Measurements from ENCODE around the gene ZCCHC17.

The ZCCHC17 gene

DNA sequence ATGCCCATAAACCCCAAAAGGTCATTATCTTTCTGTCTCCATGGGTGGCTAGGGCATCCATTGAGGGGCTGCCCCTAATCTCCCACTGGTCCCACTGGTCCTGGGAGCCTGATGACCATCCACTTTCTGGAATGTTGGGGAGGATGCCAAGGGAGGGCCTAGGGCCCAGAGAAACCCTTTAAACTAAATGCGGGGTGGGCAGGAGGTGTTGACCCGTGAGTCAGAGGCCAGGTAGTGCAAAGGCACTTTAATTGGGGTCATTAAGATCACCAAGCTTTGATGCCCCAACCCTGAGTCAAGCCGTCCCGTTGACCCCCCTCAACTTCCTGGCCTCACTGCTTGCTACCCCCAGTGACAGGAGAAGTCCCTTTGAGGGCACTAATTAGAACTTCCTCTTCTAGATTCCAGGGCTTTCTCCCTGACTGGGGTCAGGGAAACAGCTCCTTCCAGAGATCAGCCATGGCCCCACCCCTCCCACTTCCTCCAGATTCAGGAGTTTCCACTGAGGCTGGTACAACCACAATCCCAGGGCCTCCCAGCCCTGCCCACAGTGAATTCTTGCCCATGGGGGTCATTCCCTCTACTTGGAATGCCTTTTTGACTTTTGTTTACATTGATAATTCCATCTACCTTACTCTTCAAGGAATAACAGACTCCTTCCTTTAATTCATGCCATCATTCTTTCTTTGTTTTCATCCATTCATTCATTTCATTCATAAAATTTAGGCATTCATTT is 100.7 kb downstream of the ZCCHC17 start:
- no peak for DNase-seq

DNA sequence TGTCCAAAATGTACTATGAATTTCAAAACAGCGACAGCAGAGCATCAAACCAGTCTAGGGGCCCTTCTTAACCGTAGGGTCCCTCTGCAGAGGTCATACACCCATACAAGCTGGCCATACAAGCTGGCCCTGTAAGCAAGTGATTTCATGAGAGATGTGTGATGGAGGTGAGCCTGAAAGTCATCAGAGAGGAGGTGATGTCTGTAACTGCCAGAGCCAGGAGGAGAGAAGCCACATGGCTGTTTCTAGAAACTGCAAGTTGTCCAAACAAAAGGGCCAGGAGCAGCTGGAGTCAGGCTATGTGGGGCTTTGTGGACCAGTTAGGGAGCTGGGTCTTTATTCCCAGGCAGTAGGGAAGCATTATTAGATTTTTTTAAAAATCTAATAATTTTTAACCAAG is 101.4 kb downstream of the ZCCHC17 start:
- DNase-seq, result no peak

DNA sequence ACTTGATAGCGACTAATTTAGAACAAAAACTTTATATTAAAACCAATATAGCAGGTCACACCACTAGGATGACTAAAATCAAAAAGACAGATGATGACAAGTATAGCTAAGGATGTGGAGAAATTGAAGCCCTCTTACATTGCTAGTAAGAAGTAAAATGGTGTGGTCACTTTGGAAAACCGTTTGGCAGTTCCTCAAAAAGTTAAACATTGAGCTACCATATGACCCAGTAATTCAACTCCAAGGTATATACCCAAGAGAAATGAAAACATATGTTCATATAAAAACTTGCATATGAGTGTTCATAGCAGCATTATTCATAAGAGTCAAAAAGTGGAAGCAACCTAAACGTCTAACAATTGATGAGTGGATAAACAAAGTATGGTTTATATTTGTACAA is 103.1 kb downstream of the ZCCHC17 start:
- no peak for DNase-seq

DNA sequence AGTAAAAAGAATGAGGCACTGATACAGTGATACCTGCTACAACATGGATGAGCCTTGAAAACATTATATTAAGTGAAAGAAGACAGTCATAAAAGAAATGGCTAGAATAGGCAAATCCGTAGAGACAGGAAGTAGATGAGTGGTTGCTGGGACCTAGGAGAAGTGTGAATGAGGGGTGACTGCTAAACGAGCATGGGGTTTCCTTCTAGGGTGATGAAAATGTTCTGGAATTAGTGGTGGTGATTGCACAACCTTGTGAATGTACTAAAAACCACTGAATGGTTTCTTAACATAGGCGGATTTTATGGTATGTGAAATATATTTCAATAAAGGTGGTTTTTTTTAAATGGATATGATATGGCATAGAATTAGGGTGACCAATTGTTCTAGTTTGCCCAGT is 103.6 kb downstream of the ZCCHC17 start:
- no peak for DNase-seq

DNA sequence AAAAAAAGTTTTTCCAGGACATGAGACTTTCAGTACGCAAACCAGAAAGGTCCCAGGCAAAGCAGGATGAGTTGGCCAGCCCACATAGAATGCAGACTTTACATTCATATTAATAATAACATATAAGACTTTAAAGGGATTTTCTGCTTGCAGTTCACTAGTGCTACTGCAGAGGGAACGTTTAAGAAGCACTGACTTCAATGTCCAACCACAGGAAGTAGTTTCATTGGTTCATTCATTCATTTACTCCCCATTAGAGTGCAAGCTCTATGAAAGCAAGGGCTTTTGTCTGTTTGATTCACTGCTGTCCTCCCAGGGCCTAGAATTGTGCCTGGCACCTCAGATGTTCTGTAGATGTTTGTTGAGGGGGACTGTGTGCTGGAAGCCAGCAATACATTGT is 104.4 kb downstream of the ZCCHC17 start:
- DNase-seq, result no peak

DNA sequence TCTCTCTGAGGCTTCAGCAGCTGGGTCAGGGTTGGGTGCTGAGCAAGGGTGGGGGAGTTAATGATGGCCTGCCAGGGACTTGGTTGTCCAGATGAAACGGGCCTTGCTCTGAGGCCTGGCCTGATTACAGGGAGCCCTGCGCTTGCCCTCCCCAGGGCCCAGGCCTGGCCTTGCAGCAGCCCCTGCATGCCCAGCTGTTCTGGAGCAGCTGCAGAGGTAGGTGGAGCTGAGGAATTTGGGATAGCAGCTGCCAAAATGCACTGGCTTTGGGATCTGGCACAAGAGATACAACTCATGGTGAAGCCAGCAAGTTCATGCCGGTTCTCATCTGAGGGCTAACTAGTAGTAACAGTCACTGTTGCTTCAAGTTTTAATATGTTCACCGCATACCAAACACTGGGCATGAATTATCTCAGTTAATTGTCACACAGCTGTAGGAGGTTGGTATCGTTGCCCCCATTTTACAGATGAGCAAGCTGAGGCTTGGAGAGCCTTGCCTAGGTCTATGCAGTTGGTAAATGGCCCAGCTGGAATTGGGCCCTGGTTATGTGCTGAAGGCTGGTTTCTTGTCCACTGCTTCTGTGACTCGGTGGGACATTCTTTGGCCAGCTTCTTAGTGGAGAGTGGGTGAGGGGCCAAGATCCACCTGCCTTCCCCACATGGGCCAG is 108.9 kb downstream of the ZCCHC17 start:
- DNase-seq, result no peak

DNA sequence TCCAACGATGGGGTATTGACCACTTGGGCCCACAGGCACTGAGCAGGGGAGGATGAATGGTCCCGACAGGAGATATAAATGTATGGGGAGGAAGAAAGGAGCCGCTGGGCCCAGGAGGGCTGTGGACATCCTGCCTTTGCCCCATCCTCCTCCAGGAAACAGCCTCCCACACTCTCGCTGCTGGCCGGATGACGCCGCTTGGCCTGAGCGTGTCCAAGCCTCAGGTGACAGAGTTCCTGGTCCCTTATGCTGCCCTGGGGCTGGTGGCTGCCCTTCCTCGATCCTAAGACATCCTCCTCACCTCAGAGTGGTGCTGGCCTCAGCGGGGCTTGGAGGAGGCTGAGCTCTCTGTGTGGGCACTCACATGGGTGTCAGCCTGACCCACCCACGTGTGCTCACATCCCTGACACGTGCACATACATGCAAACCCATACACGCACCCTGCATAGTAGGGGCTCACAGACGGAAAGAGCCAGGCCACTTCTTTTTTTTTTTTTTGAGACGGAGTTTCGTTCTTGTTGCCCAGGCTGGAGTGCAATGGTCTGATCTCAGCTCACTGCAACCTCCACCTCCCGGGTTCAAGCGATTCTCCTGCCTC is 110.3 kb downstream of the ZCCHC17 start:
- no peak for DNase-seq

DNA sequence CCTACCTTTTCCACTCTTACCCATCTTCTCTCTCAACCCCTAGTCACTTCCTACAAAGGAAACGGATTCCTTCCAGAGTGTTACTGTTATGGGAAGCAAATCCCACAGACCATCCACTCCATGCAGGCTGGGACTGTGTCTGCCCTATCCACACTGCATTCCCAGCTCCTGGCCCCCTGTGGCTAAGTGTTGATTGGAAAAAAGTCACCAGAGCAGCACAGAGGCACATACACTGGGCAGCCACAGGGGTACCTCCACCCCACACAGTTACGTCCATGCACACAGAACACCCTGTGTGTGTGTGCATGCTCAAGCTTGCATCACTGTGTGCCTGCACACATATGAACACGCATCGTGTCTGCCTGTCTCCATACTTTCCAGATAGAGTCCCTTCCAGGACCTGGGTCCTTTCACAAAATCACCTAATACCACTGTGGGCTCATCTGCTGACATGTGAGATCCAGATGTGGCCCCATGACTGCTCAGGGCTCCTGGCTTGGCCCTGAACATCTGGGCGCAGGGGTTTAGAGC is 112.0 kb downstream of the ZCCHC17 start:
- DNase-seq, result no peak

DNA sequence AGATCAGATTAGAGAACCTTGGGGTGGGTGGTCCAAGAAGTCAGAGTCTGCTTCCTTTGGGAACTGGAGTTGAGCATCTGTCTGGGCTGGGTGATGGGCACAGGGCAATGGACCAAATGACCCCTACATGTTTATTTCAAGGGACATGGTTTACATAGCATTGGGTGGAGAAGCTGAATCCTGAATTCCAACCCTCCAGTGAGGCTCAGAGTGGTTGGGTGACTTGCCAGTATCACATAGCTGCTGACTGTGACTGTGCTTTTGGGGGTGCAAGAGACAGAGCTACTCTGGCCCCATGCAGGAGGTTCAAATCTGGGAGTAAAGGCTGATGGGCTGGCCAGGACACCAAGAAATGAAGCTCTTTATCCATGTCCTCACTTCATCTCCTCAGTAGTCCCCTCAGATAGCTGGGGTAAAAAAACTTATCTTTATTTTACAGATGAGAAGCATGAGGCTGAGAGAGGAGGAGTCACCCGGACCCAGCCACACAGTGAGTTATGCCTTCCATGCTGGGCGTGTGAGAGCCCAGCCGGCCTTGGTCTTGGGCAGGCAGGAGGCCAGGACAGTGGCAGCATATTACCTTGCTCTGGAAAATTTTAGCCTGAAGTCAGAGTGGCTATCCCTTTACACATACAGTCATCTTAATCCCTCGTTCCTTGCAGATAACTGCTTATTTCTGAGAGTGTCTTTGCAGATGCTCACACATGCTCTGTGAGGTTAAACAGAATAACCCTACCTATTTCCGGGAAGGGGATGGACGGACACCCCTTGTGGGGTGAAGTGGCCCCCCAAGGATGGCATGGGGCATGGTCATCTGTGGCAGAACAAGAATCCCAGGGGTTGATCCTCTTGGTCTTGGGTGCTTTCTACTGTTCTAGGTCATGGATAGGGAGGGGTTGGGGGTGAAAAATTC is 113.4 kb downstream of the ZCCHC17 start:
- DNase-seq, result no peak

DNA sequence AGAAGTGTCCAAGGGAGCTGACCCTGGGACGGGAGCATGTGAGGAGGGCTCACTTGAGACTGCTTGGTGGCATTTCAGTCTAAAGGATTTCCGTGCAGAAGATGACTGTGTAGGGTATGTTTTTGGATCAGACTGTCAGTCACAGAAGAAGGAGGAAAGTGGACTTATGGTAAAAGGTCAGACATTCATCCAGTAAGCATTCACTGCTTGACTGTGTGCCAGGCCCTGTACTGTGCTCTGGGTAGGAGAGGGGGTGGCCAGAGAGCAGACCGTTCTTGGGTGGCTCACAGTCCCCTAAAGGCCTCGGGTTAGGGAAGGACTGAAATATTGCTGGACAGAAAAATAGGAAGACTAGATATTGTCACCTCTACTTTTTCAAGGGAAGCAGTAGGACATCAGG is 114.0 kb downstream of the ZCCHC17 start:
- DNase-seq, result no peak

DNA sequence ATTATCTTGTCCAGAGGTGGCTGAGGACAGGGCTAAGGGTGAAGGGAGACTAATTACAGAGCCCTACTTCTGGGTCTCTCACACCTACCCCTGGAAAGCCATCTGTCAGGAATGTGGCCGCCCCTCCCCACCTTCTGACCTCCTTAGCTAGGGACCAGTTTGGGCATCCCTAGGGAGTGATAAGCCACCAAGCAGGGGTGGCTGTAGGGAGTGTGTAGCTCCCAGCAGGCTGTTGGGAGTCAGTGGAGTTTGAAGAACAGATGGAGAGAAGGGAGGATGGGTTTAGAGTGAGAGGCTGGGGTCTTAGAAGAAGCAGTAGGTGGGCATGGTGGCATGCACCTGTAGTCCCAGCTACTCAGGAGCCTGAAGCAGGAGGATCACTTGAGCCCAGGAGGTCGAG is 115.4 kb downstream of the ZCCHC17 start:
- no peak for DNase-seq

DNA sequence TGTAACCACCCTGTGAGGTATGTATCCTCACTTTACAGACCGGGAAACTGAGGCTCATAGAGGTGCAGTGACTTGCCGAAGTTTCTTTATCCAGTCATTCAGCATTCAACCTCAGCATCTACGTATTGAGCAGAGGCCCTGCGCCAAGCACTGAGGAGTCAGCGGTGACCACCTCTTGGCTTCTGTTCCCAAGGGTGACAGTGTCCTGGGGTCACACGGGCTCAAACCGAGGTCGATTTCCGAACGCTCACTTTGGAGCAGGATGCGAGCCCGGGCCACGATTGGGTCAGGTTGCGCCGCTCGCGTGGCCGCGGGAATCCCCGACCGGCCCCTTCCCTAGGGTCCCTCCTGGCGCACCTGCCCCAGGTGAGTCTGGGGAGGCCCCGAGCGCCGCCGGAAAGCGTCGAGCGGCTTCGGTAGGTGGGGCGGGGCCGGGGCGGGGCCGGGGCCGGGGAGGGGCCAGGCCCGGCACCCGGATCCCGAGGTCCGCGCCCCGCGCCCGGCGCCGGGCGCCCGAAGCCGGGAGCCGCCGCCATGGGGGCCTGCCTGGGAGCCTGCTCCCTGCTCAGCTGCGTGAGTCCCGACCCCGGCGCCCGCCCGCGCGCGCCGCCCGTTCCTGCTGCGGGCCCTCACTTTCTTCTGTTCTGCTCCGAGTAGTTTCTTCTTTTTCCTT is 116.0 kb downstream of the ZCCHC17 start, which contains the start of gene SERINC2:
Gene SERINC2 (plus strand): TSS at position 482 of the 673 bp plus-strand sequence. CDS start 53 bp downstream, at position 535.
- peak in 1 of 2 donors; percentile 17 for DNase-seq

DNA sequence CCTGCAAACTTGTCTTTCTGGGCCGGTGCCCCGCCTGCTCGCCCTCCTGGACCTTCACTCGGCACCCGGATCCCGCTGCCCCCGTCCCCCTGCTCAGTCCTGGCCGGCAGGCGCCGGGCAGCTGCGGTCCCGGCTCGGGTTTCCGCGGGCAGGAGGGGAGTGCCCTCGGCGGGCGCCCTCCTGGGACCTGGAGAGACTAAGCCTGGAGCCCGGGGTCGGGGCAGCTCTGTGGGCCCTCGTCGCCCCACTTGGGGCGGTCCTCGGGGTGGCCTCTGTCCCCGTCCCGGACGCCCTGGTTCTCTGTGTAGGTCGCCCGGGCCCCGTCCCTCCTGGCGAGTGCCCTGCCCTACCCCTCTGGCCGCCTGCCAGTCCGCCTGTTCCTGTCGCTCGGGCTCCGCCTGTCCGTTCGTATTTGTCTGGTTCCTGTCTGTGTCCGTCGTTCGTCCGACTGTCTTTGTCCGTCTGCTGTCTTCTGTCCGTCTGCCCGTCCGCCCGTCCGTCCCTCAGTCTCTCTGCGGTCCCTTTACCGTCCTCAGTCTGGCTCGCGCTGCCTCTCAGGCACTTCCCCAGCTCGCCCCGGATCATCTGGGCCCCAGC is 116.7 kb downstream of the ZCCHC17 start:
- DNase-seq, result peak; percentile 26 to 30

All from stimulated activated CD4-positive, alpha-beta T cell treated with anti-CD3 and anti-CD28 coated beads, Interleukin-2, amount 100 ng/mL, for 24 hours (primary cell).